ENCODE results near the gene MGRN1.

The MGRN1 gene

GRCh38 chr16:4603624-4604170 is 20.9 kb upstream of the MGRN1 start:
- Histone ChIP-seq H3K27me3 (ENCODE audit: insufficient read depth, insufficient read length) (no peaks in the 10 kb centered on the region), H3K9me3 (ENCODE audit: insufficient read depth, low read length) (no peaks in the 10 kb centered on the region), H3K36me3 (ENCODE audit: insufficient read depth, insufficient read length, low read length) (peaks cover 18% of the 10 kb centered on the region), H3K4me3 (ENCODE audit: insufficient read length, low read depth) (no peak overlapping the region), H3K9ac (ENCODE audit: insufficient read length, low read depth) (no peak overlapping the region), H3K4me1 (ENCODE audit: insufficient read depth, insufficient read length) (peaks cover 19% of the 10 kb centered on the region)
- no peak for DNase-seq (ENCODE audit: low read depth, low spot score)
- TF ChIP-seq SUZ12 (IDR thresholded peaks at IDR 0.05; ENCODE audit: extremely low read depth, insufficient read depth, insufficient read length): no peak
- no peak for TF ChIP-seq YY1 (IDR thresholded peaks at IDR 0.05; ENCODE audit: insufficient read depth, insufficient read length)
- TF ChIP-seq ZNF274 (IDR thresholded peaks at IDR 0.05; ENCODE audit: low read depth, low read length): no peak

DNA sequence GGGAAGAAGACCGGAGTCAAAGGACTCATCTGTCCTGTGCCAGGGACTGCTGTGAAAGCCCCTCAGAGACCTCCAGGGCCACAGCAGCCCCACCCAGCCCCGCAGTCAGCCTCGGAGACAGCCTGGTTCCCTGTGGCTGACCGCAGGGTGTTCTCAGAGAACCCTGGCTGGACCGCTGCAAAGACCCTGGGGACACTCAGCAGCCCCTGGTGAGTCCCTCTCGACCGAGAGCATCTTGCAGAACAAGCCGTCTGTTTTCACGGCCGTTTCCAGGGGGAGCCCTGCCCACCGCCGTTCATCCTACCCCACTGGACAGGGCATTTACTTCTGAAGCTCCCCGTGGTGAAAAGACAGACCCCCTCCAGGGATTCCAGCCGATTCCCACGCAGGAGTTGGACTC is 20.2 kb upstream of the MGRN1 start:
- TF ChIP-seq SUZ12 (IDR thresholded peaks at IDR 0.05; ENCODE audit: extremely low read depth, insufficient read depth, insufficient read length) (no peak), YY1 (IDR thresholded peaks at IDR 0.05; ENCODE audit: insufficient read depth, insufficient read length) (no peak), ZNF274 (IDR thresholded peaks at IDR 0.05; ENCODE audit: low read depth, low read length) (no peak)
- peaks cover 15% of the 10 kb centered on the region for H3K4me1 ChIP-seq (ENCODE audit: insufficient read depth, insufficient read length)
- H3K9me3 ChIP-seq (ENCODE audit: insufficient read depth, low read length): no peaks in the 10 kb centered on the region
- H3K27me3 ChIP-seq (ENCODE audit: insufficient read depth, insufficient read length): no peaks in the 10 kb centered on the region
- no peak overlapping the region for H3K4me3 ChIP-seq (ENCODE audit: insufficient read length, low read depth)
- H3K9ac ChIP-seq (ENCODE audit: insufficient read length, low read depth): no peak overlapping the region
- peaks cover 24% of the 10 kb centered on the region for H3K36me3 ChIP-seq (ENCODE audit: insufficient read depth, insufficient read length, low read length)
- DNase-seq (ENCODE audit: low read depth, low spot score): no peak

GRCh38 chr16:4606354-4606753 is 18.3 kb upstream of the MGRN1 start:
- H3K27me3 ChIP-seq (ENCODE audit: insufficient read depth, insufficient read length): no peaks in the 10 kb centered on the region
- peaks cover 24% of the 10 kb centered on the region for H3K4me1 ChIP-seq (ENCODE audit: insufficient read depth, insufficient read length)
- H3K4me3 ChIP-seq (ENCODE audit: insufficient read length, low read depth): no peak overlapping the region
- H3K9me3 ChIP-seq (ENCODE audit: insufficient read depth, low read length): no peaks in the 10 kb centered on the region
- DNase-seq (ENCODE audit: low read depth, low spot score): no peak
- no peak overlapping the region for H3K9ac ChIP-seq (ENCODE audit: insufficient read length, low read depth)
- H3K36me3 ChIP-seq (ENCODE audit: insufficient read depth, insufficient read length, low read length): peaks cover 42% of the 10 kb centered on the region
- no peak for TF ChIP-seq ZNF274 (IDR thresholded peaks at IDR 0.05; ENCODE audit: low read depth, low read length)
- TF ChIP-seq SUZ12 (IDR thresholded peaks at IDR 0.05; ENCODE audit: extremely low read depth, insufficient read depth, insufficient read length): no peak
- TF ChIP-seq YY1 (IDR thresholded peaks at IDR 0.05; ENCODE audit: insufficient read depth, insufficient read length): no peak

- Histone ChIP-seq H3K4me1 (ENCODE audit: insufficient read depth, insufficient read length) (peaks cover 19% of the 10 kb centered on the region), H3K9me3 (ENCODE audit: insufficient read depth, low read length) (no peaks in the 10 kb centered on the region), H3K4me3 (ENCODE audit: insufficient read length, low read depth) (no peak overlapping the region), H3K36me3 (ENCODE audit: insufficient read depth, insufficient read length, low read length) (peaks cover 43% of the 10 kb centered on the region), H3K9ac (ENCODE audit: insufficient read length, low read depth) (no peak overlapping the region), H3K27me3 (ENCODE audit: insufficient read depth, insufficient read length) (no peaks in the 10 kb centered on the region)
- DNase-seq (ENCODE audit: low read depth, low spot score): no peak
- TF ChIP-seq ZNF274 (IDR thresholded peaks at IDR 0.05; ENCODE audit: low read depth, low read length) (no peak), SUZ12 (IDR thresholded peaks at IDR 0.05; ENCODE audit: extremely low read depth, insufficient read depth, insufficient read length) (no peak), YY1 (IDR thresholded peaks at IDR 0.05; ENCODE audit: insufficient read depth, insufficient read length) (no peak)
Observed at GRCh38 chr16:4607841-4608703, 16.6 kb upstream of the MGRN1 start.

DNA sequence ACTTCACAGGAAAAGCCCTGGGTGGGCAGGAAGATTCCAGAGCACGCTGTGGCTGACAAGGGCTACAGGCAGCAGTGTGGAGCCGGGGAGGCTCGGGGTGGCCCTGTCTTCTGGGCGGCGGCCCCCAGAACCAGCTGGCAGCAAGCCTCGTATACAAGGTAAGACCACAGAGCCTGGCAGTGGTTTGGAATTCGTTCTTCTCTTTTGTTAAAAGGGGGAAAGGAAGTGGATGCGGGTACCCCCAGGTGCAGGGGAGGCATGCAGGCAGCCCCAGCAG is 16.0 kb upstream of the MGRN1 start:
- peaks cover 43% of the 10 kb centered on the region for H3K36me3 ChIP-seq (ENCODE audit: insufficient read depth, insufficient read length, low read length)
- TF ChIP-seq YY1 (IDR thresholded peaks at IDR 0.05; ENCODE audit: insufficient read depth, insufficient read length) (no peak), ZNF274 (IDR thresholded peaks at IDR 0.05; ENCODE audit: low read depth, low read length) (no peak), SUZ12 (IDR thresholded peaks at IDR 0.05; ENCODE audit: extremely low read depth, insufficient read depth, insufficient read length) (no peak)
- no peaks in the 10 kb centered on the region for H3K27me3 ChIP-seq (ENCODE audit: insufficient read depth, insufficient read length)
- peaks cover 23% of the 10 kb centered on the region for H3K4me1 ChIP-seq (ENCODE audit: insufficient read depth, insufficient read length)
- H3K4me3 ChIP-seq (ENCODE audit: insufficient read length, low read depth): no peak overlapping the region
- H3K9ac ChIP-seq (ENCODE audit: insufficient read length, low read depth): no peak overlapping the region
- no peak for DNase-seq (ENCODE audit: low read depth, low spot score)
- no peaks in the 10 kb centered on the region for H3K9me3 ChIP-seq (ENCODE audit: insufficient read depth, low read length)

GRCh38 chr16:4609200-4610010 is 15.2 kb upstream of the MGRN1 start:
- H3K36me3 ChIP-seq (ENCODE audit: insufficient read depth, insufficient read length, low read length): peaks cover 43% of the 10 kb centered on the region
- peaks cover 25% of the 10 kb centered on the region for H3K4me1 ChIP-seq (ENCODE audit: insufficient read depth, insufficient read length)
- H3K27me3 ChIP-seq (ENCODE audit: insufficient read depth, insufficient read length): no peaks in the 10 kb centered on the region
- peak overlapping the region; percentile 21 for H3K9ac ChIP-seq (ENCODE audit: insufficient read length, low read depth)
- no peaks in the 10 kb centered on the region for H3K9me3 ChIP-seq (ENCODE audit: insufficient read depth, low read length)
- TF ChIP-seq ZNF274 (IDR thresholded peaks at IDR 0.05; ENCODE audit: low read depth, low read length) (no peak), YY1 (IDR thresholded peaks at IDR 0.05; ENCODE audit: insufficient read depth, insufficient read length) (no peak), SUZ12 (IDR thresholded peaks at IDR 0.05; ENCODE audit: extremely low read depth, insufficient read depth, insufficient read length) (no peak)
- H3K4me3 ChIP-seq (ENCODE audit: insufficient read length, low read depth): no peak overlapping the region
- no peak for DNase-seq (ENCODE audit: low read depth, low spot score)

Measured in NT2/D1 (cell line).